Esophagus squamous epithelium (tissue), 5 donors: Measurements from ENCODE around the gene GSE1. TPM values are rescaled to one million over a fixed set of nuclear protein-coding genes. Genes with fewer than 3 reads are reported as not detected.

Experiments used
- DNase-seq: peaks from one replicate; lab custom pipeline; 2025; lab: John Stamatoyannopoulos, UW
- H3K27ac ChIP-seq, 4 donors: fragments of 200-600 bp; sonication (generic); one replicate each; pipeline ENCODE4 v1.5.1; 2016 to 2019; ENCODE audit warnings: mild to moderate bottlenecking in 1 of 4
- H3K27me3 ChIP-seq, 4 donors: fragments of 200-600 bp; sonication (generic); 1 replicate in 3 of 4; 2 replicates in 1 of 4; pipeline versions ENCODE4 v1.5.1 to v1.6.0; 2017 to 2021; ENCODE audit warnings: antibody characterized with exemption in 1 of 4
- H3K36me3 ChIP-seq, 3 donors: fragments of 200-600 bp; sonication (generic); one replicate each; pipeline ENCODE4 v1.5.1; 2016 to 2019
- H3K4me1 ChIP-seq, 3 donors: fragments of 200-600 bp; sonication (generic); one replicate each; pipeline ENCODE4 v1.5.1; 2017 to 2019
- H3K4me3 ChIP-seq, 4 donors: fragments of 200-600 bp; sonication (generic); 1 replicate in 3 of 4; 2 replicates in 1 of 4; pipeline ENCODE4 v1.5.1; 2016 to 2019; ENCODE audit warnings: mild to moderate bottlenecking in 2 of 4, moderate library complexity in 1 of 4
- H3K9me3 ChIP-seq, 3 donors: fragments of 200-600 bp; sonication (generic); one replicate each; pipeline ENCODE4 v1.5.1; 2016 to 2019
- CTCF ChIP-seq, 6 experiments: fragments of 450-650 bp in 4 of 6; fragments of 200-600 bp in 2 of 6; sonication (generic) in 2 of 6; IDR thresholded peaks; one replicate each; pipeline ENCODE4 v1.5.1; 2016 to 2019; ENCODE audit warnings: antibody characterized with exemption in 6 of 6, mild to moderate bottlenecking in 4 of 6, moderate library complexity in 4 of 6
- POLR2A ChIP-seq, 4 donors: fragments of 450-650 bp; IDR thresholded peaks; one replicate each; pipeline ENCODE4 v1.6.1; 2017; ENCODE audit warnings: antibody characterized with exemption in 4 of 4, mild to moderate bottlenecking in 4 of 4, moderate library complexity in 3 of 4
- WGBS, 2 donors: methylation state at CpG; one replicate each; pipeline ENCODE4 v1.1.5; 2018; 5-methylcytosine and 5-hydroxymethylcytosine counted together
- intact Hi-C: fragments of 100-400 bp; cut with DNase I; formaldehyde crosslinking; loops from one replicate; pipeline ENCODE4 v1.15.0; 2022
- total RNA-seq, 4 donors: library from RNA; depleted of rRNA; stranded (reverse); fragments of >200 nt; gene quantifications; one replicate each; pipeline ENCODE4 v1.1.0, GENCODE V29; 2016
- donor health status: DM: yes; HTN: yes; CAD: no.

The GSE1 gene
- total RNA-seq, 4 donors from 2014 or later: 24.6 to 33.6 (median 28.9) TPM

DNA sequence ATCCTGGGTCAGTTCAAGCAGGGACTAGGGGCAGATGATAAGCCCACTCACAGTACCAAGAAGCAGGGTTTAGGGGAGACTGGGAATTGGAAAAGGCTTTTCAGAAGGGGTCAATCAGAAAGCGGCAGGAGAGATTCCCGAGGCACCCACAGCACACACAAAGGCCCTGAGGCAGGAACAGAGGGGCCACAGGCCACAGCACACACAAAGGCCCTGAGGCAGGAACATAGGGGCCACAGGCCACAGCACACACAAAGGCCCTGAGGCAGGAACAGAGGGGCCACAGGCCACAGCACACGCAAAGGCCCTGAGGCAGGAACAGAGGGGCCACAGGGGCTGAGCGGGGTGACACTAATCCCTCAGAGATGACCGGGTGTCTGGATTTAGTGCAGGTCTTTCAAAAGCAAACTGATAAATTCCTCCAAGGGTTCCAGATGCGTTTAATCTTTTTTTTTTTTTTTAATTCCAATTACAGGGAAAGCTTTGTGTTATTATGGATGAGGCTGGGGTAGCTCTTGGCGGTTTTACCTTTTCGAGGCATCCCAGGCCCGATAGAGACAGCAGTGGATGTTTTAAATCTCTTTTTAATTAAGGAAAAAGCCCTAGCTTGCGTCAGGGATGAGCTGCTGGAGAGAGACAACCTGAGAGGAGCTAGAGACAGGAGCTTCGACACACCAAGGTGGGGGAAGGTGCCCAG, 106.6 kb downstream of the GSE1 start:
- DNase-seq: no peak
- TF ChIP-seq POLR2A (IDR thresholded peaks at IDR 0.05) (no peak), CTCF (IDR thresholded peaks at IDR 0.05) (no peak)
- Histone ChIP-seq H3K27me3 (peaks cover 0 to 15% (median 0%) of the 10 kb centered on the region in 4 donors), H3K27ac (no peak overlapping the region), H3K4me1 (peaks cover 22 to 43% (median 24%) of the 10 kb centered on the region in 3 donors), H3K9me3 (no peaks in the 10 kb centered on the region), H3K36me3 (no peaks in the 10 kb centered on the region), H3K4me3 (no peak overlapping the region)
- WGBS, 2 donors: 59 to 87% methylated on average over 9 to 11 of the region's 11 CpGs
- intact Hi-C loops: no loop called here

DNA sequence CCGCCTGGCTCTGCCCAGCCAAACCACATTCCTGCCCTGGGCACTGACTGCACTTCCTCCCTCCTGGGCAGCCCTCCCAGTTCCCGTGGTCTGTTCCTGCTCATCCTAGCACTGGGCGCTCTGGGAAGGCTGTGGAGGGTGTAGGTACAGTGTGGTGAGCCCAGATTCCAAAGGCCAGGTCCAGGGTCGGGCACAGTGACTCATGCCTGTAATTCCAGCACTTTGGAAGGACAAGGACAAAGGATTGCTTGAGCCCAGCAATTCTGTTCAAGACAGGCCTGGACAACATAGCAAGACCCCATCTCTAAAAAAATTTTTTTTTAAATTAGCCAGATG, 107.1 kb downstream of the GSE1 start:
- Histone ChIP-seq H3K27me3 (peaks cover 0 to 15% (median 0%) of the 10 kb centered on the region in 4 donors), H3K9me3 (no peaks in the 10 kb centered on the region), H3K27ac (no peak overlapping the region), H3K36me3 (no peaks in the 10 kb centered on the region), H3K4me3 (no peak overlapping the region), H3K4me1 (peaks cover 21 to 39% (median 22%) of the 10 kb centered on the region in 3 donors)
- TF ChIP-seq CTCF (IDR thresholded peaks at IDR 0.05) (no peak), POLR2A (IDR thresholded peaks at IDR 0.05) (no peak)
- 61% methylated on average over 3 of the region's 4 CpGs; no CpG with 5 or more reads in 1 of the 2 donors for WGBS, 2 donors
- DNase-seq: no peak
- intact Hi-C loops: no loop called here

- Histone ChIP-seq H3K4me3 (no peak overlapping the region), H3K4me1 (peaks cover 4 to 19% (median 7%) of the 10 kb centered on the region in 3 donors), H3K36me3 (no peaks in the 10 kb centered on the region), H3K27me3 (peaks cover 0 to 6% (median 0%) of the 10 kb centered on the region in 4 donors), H3K9me3 (no peaks in the 10 kb centered on the region), H3K27ac (no peak overlapping the region)
- WGBS, 2 donors: 84 to 88% methylated on average over 6 to 9 of the region's 20 CpGs
- TF ChIP-seq POLR2A (IDR thresholded peaks at IDR 0.05): no peak
- TF ChIP-seq CTCF (IDR thresholded peaks at IDR 0.05): no peak
- no peak for DNase-seq
- intact Hi-C loops: no loop called here
Observed at GRCh38 chr16:85722128-85722893, 109.2 kb downstream of the GSE1 start.

DNA sequence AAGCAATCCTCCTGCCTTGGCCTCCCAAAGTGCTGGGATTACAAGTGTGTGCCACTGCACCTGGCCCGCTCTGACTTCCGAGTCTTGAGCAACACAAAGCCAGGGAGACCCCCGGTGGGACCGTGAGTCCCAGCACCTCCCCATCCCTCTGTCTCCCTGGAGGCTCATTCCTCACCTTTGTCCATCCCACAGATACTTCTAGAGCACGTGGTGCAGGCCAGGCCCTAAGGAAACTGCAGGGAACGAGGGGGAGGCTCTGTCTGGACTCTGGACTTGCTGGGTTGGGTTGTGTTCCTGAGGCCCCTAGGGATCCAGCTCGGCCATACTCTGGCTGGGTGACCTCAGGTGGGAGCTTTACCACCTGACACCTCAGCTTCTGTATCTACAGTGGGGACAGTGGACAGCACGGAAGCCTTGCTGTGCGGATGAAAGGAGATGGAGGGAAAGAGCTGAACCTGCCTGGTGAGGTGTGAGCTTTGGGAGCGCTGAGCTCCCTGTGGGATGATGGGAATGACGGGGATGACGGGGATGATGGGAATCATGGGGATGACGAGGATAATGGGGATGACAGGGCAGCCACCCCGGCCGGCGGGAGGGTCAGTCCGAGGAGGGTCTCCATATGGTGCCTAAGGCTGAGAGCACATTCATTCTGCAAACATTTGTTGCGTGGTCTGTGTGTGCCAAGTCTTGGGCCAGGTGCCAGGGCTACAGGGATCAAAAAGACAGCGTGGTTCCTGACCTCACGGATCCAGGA, 111.2 kb downstream of the GSE1 start:
- peaks cover 0 to 3% (median 0%) of the 10 kb centered on the region in 4 donors for H3K27me3 ChIP-seq
- H3K4me1 ChIP-seq: peaks cover 0 to 6% (median 0%) of the 10 kb centered on the region in 3 donors
- intact Hi-C loops: no loop called here
- no peak overlapping the region for H3K4me3 ChIP-seq
- H3K9me3 ChIP-seq: no peaks in the 10 kb centered on the region
- H3K27ac ChIP-seq: no peak overlapping the region
- TF ChIP-seq CTCF (IDR thresholded peaks at IDR 0.05): no peak
- TF ChIP-seq POLR2A (IDR thresholded peaks at IDR 0.05): no peak
- no peaks in the 10 kb centered on the region for H3K36me3 ChIP-seq
- WGBS, 2 donors: 74 to 89% methylated on average over 18 of the region's 20 CpGs
- no peak for DNase-seq
